Thyroid gland (tissue), 4 donors: Measurements from ENCODE around the gene TXNDC15.

ENCODE experiments used
- POLR2A ChIP-seq, 2 donors: fragments of 450-650 bp; IDR thresholded peaks; one replicate each; pipeline ENCODE4 v1.6.1; 2017; ENCODE audit warnings: antibody characterized with exemption in 2 of 2, mild to moderate bottlenecking in 2 of 2, moderate library complexity in 1 of 2
- TF ChIP-seq, protein P1 (sequence below), 6 experiments: fragments of 200-600 bp in 3 of 6; fragments of 450-650 bp in 3 of 6; sonication (generic) in 3 of 6; IDR thresholded peaks; one replicate each; pipeline ENCODE4 v1.5.1; 2016 to 2019; ENCODE audit warnings: antibody characterized with exemption in 6 of 6, mild to moderate bottlenecking in 2 of 6, inconsistent platforms in 1 of 6, moderate library complexity in 1 of 6

DNA sequence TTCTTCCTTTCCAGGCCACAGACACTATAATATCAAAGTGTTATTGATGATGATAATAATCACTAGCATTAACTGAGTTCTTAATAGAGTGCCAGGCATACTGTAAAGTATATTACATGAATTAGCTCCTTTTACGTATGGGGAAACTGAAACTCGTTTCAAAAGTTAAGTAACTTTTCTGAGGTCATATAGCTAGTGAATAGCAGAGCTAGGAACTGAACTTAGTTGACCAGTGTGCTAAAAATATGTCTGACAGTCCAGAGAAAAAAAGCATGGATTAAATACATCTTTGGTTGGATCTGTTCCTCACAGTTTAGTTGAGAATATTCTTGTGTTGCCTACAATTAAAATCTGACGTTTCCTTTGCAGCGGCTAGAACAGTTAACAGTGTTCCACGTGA, 75.1 kb downstream of the TXNDC15 start:
- TF ChIP-seq POLR2A (IDR thresholded peaks at IDR 0.05), result no peak
- TF ChIP-seq, protein P1, sequence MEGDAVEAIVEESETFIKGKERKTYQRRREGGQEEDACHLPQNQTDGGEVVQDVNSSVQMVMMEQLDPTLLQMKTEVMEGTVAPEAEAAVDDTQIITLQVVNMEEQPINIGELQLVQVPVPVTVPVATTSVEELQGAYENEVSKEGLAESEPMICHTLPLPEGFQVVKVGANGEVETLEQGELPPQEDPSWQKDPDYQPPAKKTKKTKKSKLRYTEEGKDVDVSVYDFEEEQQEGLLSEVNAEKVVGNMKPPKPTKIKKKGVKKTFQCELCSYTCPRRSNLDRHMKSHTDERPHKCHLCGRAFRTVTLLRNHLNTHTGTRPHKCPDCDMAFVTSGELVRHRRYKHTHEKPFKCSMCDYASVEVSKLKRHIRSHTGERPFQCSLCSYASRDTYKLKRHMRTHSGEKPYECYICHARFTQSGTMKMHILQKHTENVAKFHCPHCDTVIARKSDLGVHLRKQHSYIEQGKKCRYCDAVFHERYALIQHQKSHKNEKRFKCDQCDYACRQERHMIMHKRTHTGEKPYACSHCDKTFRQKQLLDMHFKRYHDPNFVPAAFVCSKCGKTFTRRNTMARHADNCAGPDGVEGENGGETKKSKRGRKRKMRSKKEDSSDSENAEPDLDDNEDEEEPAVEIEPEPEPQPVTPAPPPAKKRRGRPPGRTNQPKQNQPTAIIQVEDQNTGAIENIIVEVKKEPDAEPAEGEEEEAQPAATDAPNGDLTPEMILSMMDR (IDR thresholded peaks at IDR 0.05), result no peak
